ENCODE data around the gene PEMT.

DNA sequence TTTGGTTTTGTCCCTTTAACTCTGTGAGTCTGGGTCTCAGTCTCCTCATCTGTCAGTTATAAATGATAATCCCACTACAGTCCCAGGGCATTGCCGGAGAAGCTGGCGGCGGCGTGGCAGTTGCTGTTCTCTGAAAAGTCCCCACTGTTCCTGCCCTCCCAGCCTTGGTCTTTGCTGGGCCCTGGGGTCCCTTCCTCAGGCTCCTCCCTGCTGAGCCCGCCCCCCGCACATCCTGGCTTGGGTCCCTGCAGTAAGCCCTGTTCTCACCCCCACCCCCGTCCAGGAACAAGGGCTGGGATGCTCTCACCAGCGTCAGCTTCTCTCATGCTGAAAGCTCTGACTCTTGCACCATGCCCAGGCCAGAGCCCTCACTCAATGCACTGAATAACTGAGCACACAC is 35.3 kb upstream of the PEMT start:
- TF ChIP-seq, protein P1, sequence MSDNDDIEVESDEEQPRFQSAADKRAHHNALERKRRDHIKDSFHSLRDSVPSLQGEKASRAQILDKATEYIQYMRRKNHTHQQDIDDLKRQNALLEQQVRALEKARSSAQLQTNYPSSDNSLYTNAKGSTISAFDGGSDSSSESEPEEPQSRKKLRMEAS (CRISPR knock-in tag; IDR thresholded peaks at IDR 0.05), result no peak
- TF ChIP-seq, protein P2, sequence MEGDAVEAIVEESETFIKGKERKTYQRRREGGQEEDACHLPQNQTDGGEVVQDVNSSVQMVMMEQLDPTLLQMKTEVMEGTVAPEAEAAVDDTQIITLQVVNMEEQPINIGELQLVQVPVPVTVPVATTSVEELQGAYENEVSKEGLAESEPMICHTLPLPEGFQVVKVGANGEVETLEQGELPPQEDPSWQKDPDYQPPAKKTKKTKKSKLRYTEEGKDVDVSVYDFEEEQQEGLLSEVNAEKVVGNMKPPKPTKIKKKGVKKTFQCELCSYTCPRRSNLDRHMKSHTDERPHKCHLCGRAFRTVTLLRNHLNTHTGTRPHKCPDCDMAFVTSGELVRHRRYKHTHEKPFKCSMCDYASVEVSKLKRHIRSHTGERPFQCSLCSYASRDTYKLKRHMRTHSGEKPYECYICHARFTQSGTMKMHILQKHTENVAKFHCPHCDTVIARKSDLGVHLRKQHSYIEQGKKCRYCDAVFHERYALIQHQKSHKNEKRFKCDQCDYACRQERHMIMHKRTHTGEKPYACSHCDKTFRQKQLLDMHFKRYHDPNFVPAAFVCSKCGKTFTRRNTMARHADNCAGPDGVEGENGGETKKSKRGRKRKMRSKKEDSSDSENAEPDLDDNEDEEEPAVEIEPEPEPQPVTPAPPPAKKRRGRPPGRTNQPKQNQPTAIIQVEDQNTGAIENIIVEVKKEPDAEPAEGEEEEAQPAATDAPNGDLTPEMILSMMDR (IDR thresholded peaks at IDR 0.05), result no peak
- no peak for TF ChIP-seq ZNF263 (CRISPR knock-in tag; IDR thresholded peaks at IDR 0.05; ENCODE audit: low read depth)
- no peak for TF ChIP-seq TEAD4 (CRISPR knock-in tag; IDR thresholded peaks at IDR 0.05)
- no peak for TF ChIP-seq ELF4 (CRISPR knock-in tag; IDR thresholded peaks at IDR 0.05; ENCODE audit: low read depth)
- no peak for TF ChIP-seq MYBL2 (CRISPR knock-in tag; IDR thresholded peaks at IDR 0.05)
- TF ChIP-seq USF2 (CRISPR knock-in tag; IDR thresholded peaks at IDR 0.05), result no peak
- TF ChIP-seq AFF4 (CRISPR knock-in tag; IDR thresholded peaks at IDR 0.05; ENCODE audit: borderline replicate concordance), result no peak
- TF ChIP-seq, protein P3, sequence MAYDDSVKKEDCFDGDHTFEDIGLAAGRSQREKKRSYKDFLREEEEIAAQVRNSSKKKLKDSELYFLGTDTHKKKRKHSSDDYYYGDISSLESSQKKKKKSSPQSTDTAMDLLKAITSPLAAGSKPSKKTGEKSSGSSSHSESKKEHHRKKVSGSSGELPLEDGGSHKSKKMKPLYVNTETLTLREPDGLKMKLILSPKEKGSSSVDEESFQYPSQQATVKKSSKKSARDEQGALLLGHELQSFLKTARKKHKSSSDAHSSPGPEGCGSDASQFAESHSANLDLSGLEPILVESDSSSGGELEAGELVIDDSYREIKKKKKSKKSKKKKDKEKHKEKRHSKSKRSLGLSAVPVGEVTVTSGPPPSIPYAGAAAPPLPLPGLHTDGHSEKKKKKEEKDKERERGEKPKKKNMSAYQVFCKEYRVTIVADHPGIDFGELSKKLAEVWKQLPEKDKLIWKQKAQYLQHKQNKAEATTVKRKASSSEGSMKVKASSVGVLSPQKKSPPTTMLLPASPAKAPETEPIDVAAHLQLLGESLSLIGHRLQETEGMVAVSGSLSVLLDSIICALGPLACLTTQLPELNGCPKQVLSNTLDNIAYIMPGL (CRISPR knock-in tag; IDR thresholded peaks at IDR 0.05), result no peak
- TF ChIP-seq, protein P4, sequence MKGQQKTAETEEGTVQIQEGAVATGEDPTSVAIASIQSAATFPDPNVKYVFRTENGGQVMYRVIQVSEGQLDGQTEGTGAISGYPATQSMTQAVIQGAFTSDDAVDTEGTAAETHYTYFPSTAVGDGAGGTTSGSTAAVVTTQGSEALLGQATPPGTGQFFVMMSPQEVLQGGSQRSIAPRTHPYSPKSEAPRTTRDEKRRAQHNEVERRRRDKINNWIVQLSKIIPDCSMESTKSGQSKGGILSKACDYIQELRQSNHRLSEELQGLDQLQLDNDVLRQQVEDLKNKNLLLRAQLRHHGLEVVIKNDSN (CRISPR knock-in tag; IDR thresholded peaks at IDR 0.05), result no peak

All from WTC11 (cell line).